H1 (cell line): ENCODE data around the gene MTAP.

Experiments used
- CREB1 ChIP-seq: IDR thresholded peaks from 2 replicates; pipeline ENCODE4 v1.6.1; 2012; ENCODE audit warnings: inconsistent platforms
- EP300 ChIP-seq, 2 experiments: IDR thresholded peaks; 1 replicate in 1 of 2; 2 replicates in 1 of 2; pipeline ENCODE4 v1.6.1; 2011 to 2012; ENCODE audit warnings: low read depth in 2 of 2, low read length in 2 of 2, mild to moderate bottlenecking in 2 of 2, borderline replicate concordance in 1 of 2, inconsistent platforms in 1 of 2, moderate library complexity in 1 of 2
- KDM1A ChIP-seq: fragments of 200-600, 300-600 bp; sonication (generic); IDR thresholded peaks from 2 replicates; pipeline ENCODE4 v1.7.1; 2016; ENCODE audit warnings: mild to moderate bottlenecking, low read length, borderline replicate concordance
- TF ChIP-seq, protein P1 (sequence below), 3 experiments: IDR thresholded peaks; 1 replicate in 2 of 3; 2 replicates in 1 of 3; pipeline versions ENCODE4 v1.5.1 to v1.6.1; 2011; ENCODE audit warnings: low read length in 3 of 3, mild to moderate bottlenecking in 3 of 3, inconsistent platforms in 2 of 3, low read depth in 1 of 3, moderate library complexity in 1 of 3; ENCODE audit not compliant: insufficient read depth in 1 of 3; ENCODE audit errors: control extremely low read depth in 1 of 3

DNA sequence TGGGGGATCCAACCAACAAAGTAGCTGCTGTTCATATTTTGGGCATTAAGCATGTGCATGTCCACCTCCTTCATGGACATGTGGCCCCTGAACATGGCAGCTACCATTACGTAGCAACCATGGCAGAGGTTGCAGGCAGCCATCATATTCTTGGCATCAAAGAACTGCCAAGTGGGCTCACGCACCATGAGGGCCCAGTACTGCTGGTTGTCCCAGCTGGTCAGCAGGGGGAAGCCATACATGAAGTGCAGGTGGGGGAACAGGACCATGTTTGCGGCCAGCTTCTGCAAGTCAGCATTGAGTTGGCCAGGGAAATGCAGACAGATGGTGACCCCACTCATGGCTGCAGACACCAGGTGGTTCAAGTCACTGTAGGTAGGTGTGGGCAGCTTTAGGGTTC, 9.5 kb downstream of the MTAP start:
- TF ChIP-seq, protein P1, sequence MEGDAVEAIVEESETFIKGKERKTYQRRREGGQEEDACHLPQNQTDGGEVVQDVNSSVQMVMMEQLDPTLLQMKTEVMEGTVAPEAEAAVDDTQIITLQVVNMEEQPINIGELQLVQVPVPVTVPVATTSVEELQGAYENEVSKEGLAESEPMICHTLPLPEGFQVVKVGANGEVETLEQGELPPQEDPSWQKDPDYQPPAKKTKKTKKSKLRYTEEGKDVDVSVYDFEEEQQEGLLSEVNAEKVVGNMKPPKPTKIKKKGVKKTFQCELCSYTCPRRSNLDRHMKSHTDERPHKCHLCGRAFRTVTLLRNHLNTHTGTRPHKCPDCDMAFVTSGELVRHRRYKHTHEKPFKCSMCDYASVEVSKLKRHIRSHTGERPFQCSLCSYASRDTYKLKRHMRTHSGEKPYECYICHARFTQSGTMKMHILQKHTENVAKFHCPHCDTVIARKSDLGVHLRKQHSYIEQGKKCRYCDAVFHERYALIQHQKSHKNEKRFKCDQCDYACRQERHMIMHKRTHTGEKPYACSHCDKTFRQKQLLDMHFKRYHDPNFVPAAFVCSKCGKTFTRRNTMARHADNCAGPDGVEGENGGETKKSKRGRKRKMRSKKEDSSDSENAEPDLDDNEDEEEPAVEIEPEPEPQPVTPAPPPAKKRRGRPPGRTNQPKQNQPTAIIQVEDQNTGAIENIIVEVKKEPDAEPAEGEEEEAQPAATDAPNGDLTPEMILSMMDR (IDR thresholded peaks at IDR 0.05; ENCODE audit: control extremely low read depth in 1 of 3, insufficient read depth in 1 of 3, low read depth in 1 of 3, low read length in 3 of 3) = no peak
- no peak for TF ChIP-seq CREB1
- TF ChIP-seq KDM1A = no peak
- TF ChIP-seq EP300 (IDR thresholded peaks at IDR 0.05; ENCODE audit: borderline replicate concordance in 1 of 2, low read depth in 2 of 2, low read length in 2 of 2) = no peak
